Body of pancreas (tissue), 4 donors: Measurements from ENCODE around the gene ATP2B2.

ENCODE experiments used
- CTCF ChIP-seq, 7 experiments: fragments of 450-650 bp in 4 of 7; fragments of 200-600 bp in 3 of 7; sonication (generic) in 3 of 7; IDR thresholded peaks; one replicate each; pipeline ENCODE4 v1.5.1; 2016 to 2019; ENCODE audit warnings: antibody characterized with exemption in 7 of 7
- POLR2A ChIP-seq, 3 donors: fragments of 450-650 bp; IDR thresholded peaks; one replicate each; pipeline ENCODE4 v1.6.1; 2016; ENCODE audit warnings: antibody characterized with exemption in 3 of 3, mild to moderate bottlenecking in 2 of 3

- TF ChIP-seq CTCF (IDR thresholded peaks at IDR 0.05): no peak
- no peak for TF ChIP-seq POLR2A (IDR thresholded peaks at IDR 0.05)
These were observed 167.3 kb downstream of the ATP2B2 start for GRCh38 chr3:10338164-10338470.
